Measurements from ENCODE around the gene CARD19. TPM values are rescaled to one million over a fixed set of nuclear protein-coding genes. Genes with fewer than 3 reads are reported as not detected.

The CARD19 gene
- total and polyA plus RNA-seq, 2 experiments from 2014 or later: 37.5 to 47.3 TPM

- H3K36me3 ChIP-seq: no peaks in the 10 kb centered on the region
- no peak overlapping the region for H3K4me3 ChIP-seq
- no peaks in the 10 kb centered on the region for H3K27me3 ChIP-seq
- DNase-seq (ENCODE audit: low read depth in 1 of 2, low spot score in 1 of 2): no peak
- no peak for TF ChIP-seq CTCF (IDR thresholded peaks at IDR 0.05; ENCODE audit: low read depth, low read length)
- H3K27ac ChIP-seq: no peak overlapping the region
- H3K4me1 ChIP-seq (ENCODE audit: low read depth): peaks cover 4% of the 10 kb centered on the region
- H3K9me3 ChIP-seq (ENCODE audit: low read depth): no peaks in the 10 kb centered on the region
Measured at GRCh38 chr9:93082841-93083411, 13.1 kb upstream of the CARD19 start.

GRCh38 chr9:93083592-93084470 lies 12.2 kb upstream of the CARD19 start:
- H3K27me3 ChIP-seq: no peaks in the 10 kb centered on the region
- H3K36me3 ChIP-seq: no peaks in the 10 kb centered on the region
- no peaks in the 10 kb centered on the region for H3K9me3 ChIP-seq (ENCODE audit: low read depth)
- no peak for TF ChIP-seq CTCF (IDR thresholded peaks at IDR 0.05; ENCODE audit: low read depth, low read length)
- DNase-seq (ENCODE audit: low read depth in 1 of 2, low spot score in 1 of 2): no peak
- no peak overlapping the region for H3K4me3 ChIP-seq
- peaks cover 4% of the 10 kb centered on the region for H3K4me1 ChIP-seq (ENCODE audit: low read depth)
- no peak overlapping the region for H3K27ac ChIP-seq

GRCh38 chr9:93084471-93084881 lies 11.5 kb upstream of the CARD19 start:
- TF ChIP-seq CTCF (IDR thresholded peaks at IDR 0.05; ENCODE audit: low read depth, low read length): no peak
- no peak for DNase-seq (ENCODE audit: low read depth in 1 of 2, low spot score in 1 of 2)
- no peaks in the 10 kb centered on the region for H3K27me3 ChIP-seq

GRCh38 chr9:93085676-93086075 lies 10.3 kb upstream of the CARD19 start:
- H3K27me3 ChIP-seq: no peaks in the 10 kb centered on the region
- peaks cover 4% of the 10 kb centered on the region for H3K4me1 ChIP-seq (ENCODE audit: low read depth)
- H3K4me3 ChIP-seq: no peak overlapping the region
- TF ChIP-seq CTCF (IDR thresholded peaks at IDR 0.05; ENCODE audit: low read depth, low read length): no peak
- H3K9me3 ChIP-seq (ENCODE audit: low read depth): no peaks in the 10 kb centered on the region
- DNase-seq (ENCODE audit: low read depth in 1 of 2, low spot score in 1 of 2): no peak
- no peak overlapping the region for H3K27ac ChIP-seq
- H3K36me3 ChIP-seq: no peaks in the 10 kb centered on the region

More at GRCh38 chr9:93084471-93084881, 11.5 kb upstream of the CARD19 start:
- H3K4me1 ChIP-seq (ENCODE audit: low read depth): peaks cover 4% of the 10 kb centered on the region
- H3K4me3 ChIP-seq: no peak overlapping the region
- H3K36me3 ChIP-seq: no peaks in the 10 kb centered on the region
- no peak overlapping the region for H3K27ac ChIP-seq
- no peaks in the 10 kb centered on the region for H3K9me3 ChIP-seq (ENCODE audit: low read depth)

GRCh38 chr9:93086447-93087224 lies 9.4 kb upstream of the CARD19 start:
- H3K27me3 ChIP-seq: no peaks in the 10 kb centered on the region
- H3K36me3 ChIP-seq: no peaks in the 10 kb centered on the region
- H3K4me1 ChIP-seq (ENCODE audit: low read depth): peaks cover 4% of the 10 kb centered on the region
- H3K27ac ChIP-seq: no peak overlapping the region
- DNase-seq (ENCODE audit: low read depth in 1 of 2, low spot score in 1 of 2): no peak
- H3K4me3 ChIP-seq: no peak overlapping the region
- no peaks in the 10 kb centered on the region for H3K9me3 ChIP-seq (ENCODE audit: low read depth)
- TF ChIP-seq CTCF (IDR thresholded peaks at IDR 0.05; ENCODE audit: low read depth, low read length): no peak
